ENCODE results near the gene VIL1.

VIL1 gene

GRCh38 chr2:218418717-218419458 is at the start of gene VIL1:
Gene VIL1, plus strand, starts transcription at chr2:218419123. Its CDS starts 4,656 bp downstream, at chr2:218423779.
- no peak for DNase-seq (ENCODE audit: low spot score)

GRCh38 chr2:218369330-218369729 is 49.6 kb upstream of the VIL1 start:
- no peak for DNase-seq (ENCODE audit: low spot score)

GRCh38 chr2:218370410-218371063 is 48.4 kb upstream of the VIL1 start:
- DNase-seq (ENCODE audit: low spot score): no peak

- DNase-seq (ENCODE audit: low spot score): no peak
Observed at GRCh38 chr2:218371983-218372350, 47.0 kb upstream of the VIL1 start.

- no peak for DNase-seq (ENCODE audit: low spot score)
Observed at GRCh38 chr2:218374795-218375194, 44.1 kb upstream of the VIL1 start.

- DNase-seq (ENCODE audit: low spot score): no peak
Observed at GRCh38 chr2:218375212-218375611, 43.7 kb upstream of the VIL1 start.

GRCh38 chr2:218378053-218378452 is 40.9 kb upstream of the VIL1 start:
- DNase-seq (ENCODE audit: low spot score): no peak

- DNase-seq (ENCODE audit: low spot score): no peak
Observed at GRCh38 chr2:218381916-218382366, 37.0 kb upstream of the VIL1 start, which contains the start of gene SLC11A1. Gene SLC11A1, plus strand, starts transcription at chr2:218382273. Its CDS starts 96 bp downstream, at chr2:218382369.

- no peak for DNase-seq (ENCODE audit: low spot score)
Observed at GRCh38 chr2:218382785-218383184, 36.1 kb upstream of the VIL1 start.

- DNase-seq (ENCODE audit: low spot score): no peak
Observed at GRCh38 chr2:218383892-218384519, 34.9 kb upstream of the VIL1 start.

GRCh38 chr2:218384975-218385374 is 33.9 kb upstream of the VIL1 start:
- DNase-seq (ENCODE audit: low spot score): no peak

- no peak for DNase-seq (ENCODE audit: low spot score)
Observed at GRCh38 chr2:218386505-218387368, 32.2 kb upstream of the VIL1 start.

GRCh38 chr2:218387369-218388194 is 31.3 kb upstream of the VIL1 start:
- DNase-seq (ENCODE audit: low spot score): no peak

GRCh38 chr2:218389333-218390150 is 29.4 kb upstream of the VIL1 start:
- no peak for DNase-seq (ENCODE audit: low spot score)

GRCh38 chr2:218391202-218391601 is 27.7 kb upstream of the VIL1 start:
- no peak for DNase-seq (ENCODE audit: low spot score)

GRCh38 chr2:218392459-218392858 is 26.5 kb upstream of the VIL1 start:
- DNase-seq (ENCODE audit: low spot score): no peak

- no peak for DNase-seq (ENCODE audit: low spot score)
Observed at GRCh38 chr2:218392891-218393462, 25.9 kb upstream of the VIL1 start.

- no peak for DNase-seq (ENCODE audit: low spot score)
Observed at GRCh38 chr2:218393750-218394290, 25.1 kb upstream of the VIL1 start.

- no peak for DNase-seq (ENCODE audit: low spot score)
Observed at GRCh38 chr2:218394298-218395089, 24.4 kb upstream of the VIL1 start.
